HepG2 (cell line): ENCODE data around the gene TMEFF1. TPM values are rescaled to one million over a fixed set of nuclear protein-coding genes. Genes with fewer than 3 reads are reported as not detected.

ENCODE experiments used
- AHR ChIP-seq: IDR thresholded peaks from 2 replicates; pipeline ENCODE4 v1.6.1; 2018; ENCODE audit warnings: missing genetic modification reagents, missing compliant biosample characterization
- ATF7-NPFF ChIP-seq: sonication (generic); formaldehyde crosslinking; IDR thresholded peaks from 2 replicates; pipeline ENCODE4 v1.8.1; 2023; ENCODE audit warnings: mild to moderate bottlenecking, low read depth, missing genetic modification reagents, moderate library complexity
- ATM ChIP-seq: fragments of 450-650 bp; IDR thresholded peaks from 2 replicates; pipeline ENCODE4 v1.7.1; 2017; ENCODE audit warnings: mild to moderate bottlenecking, borderline replicate concordance
- CEBPB ChIP-seq: IDR thresholded peaks from 2 replicates; pipeline ENCODE4 v1.6.1; 2011; ENCODE audit warnings: low read depth, low read length, improper control_type of control experiment, borderline replicate concordance
- DNMT1 ChIP-seq: sonication (generic); formaldehyde crosslinking; IDR thresholded peaks from 2 replicates; pipeline ENCODE4 v1.5.1; 2020; ENCODE audit warnings: mild to moderate bottlenecking, missing genetic modification reagents
- EED ChIP-seq: sonication (generic); formaldehyde crosslinking; IDR thresholded peaks from 2 replicates; pipeline ENCODE4 v1.5.0; 2020; ENCODE audit warnings: mild to moderate bottlenecking, missing genetic modification reagents
- FOXC1 ChIP-seq: sonication (generic); formaldehyde crosslinking; IDR thresholded peaks from 2 replicates; pipeline ENCODE4 v1.8.0; 2022; ENCODE audit warnings: mild to moderate bottlenecking, missing genetic modification reagents, borderline replicate concordance
- GABPA ChIP-seq, 2 experiments: IDR thresholded peaks; 2 replicates each; pipeline ENCODE4 v1.6.1; 2011 to 2016; ENCODE audit warnings: low read depth in 2 of 2, low read length in 1 of 2, missing biosample characterization in 1 of 2, missing genetic modification characterization in 1 of 2
- GFI1 ChIP-seq: sonication (generic); formaldehyde crosslinking; IDR thresholded peaks from 2 replicates; pipeline ENCODE4 v1.5.0; 2020; ENCODE audit warnings: missing genetic modification reagents, mild to moderate bottlenecking, borderline replicate concordance
- GMEB1 ChIP-seq: sonication (generic); formaldehyde crosslinking; IDR thresholded peaks from 2 replicates; pipeline ENCODE4 v1.5.1; 2020; ENCODE audit warnings: missing genetic modification reagents, mild to moderate bottlenecking, borderline replicate concordance
- KDM3A ChIP-seq: IDR thresholded peaks from 2 replicates; pipeline ENCODE4 v1.6.1; 2018; ENCODE audit warnings: low read depth, missing compliant biosample characterization
- MBNL3 ChIP-seq: fragments of 250-450 bp; sonication (Bioruptor Pico); conservative IDR thresholded peaks from 2 replicates; pipeline ENCODE4 v1.8.0; 2022; ENCODE audit warnings: mild to moderate bottlenecking, inconsistent platforms
- RFXAP ChIP-seq: sonication (generic); formaldehyde crosslinking; IDR thresholded peaks from 2 replicates; pipeline ENCODE4 v1.4.0; 2020; ENCODE audit warnings: missing genetic modification reagents, borderline replicate concordance
- SMARCC2 ChIP-seq: fragments of 450-650 bp; IDR thresholded peaks from 2 replicates; pipeline ENCODE4 v1.6.1; 2017; ENCODE audit warnings: antibody characterized with exemption, mild to moderate bottlenecking
- SRY ChIP-seq: sonication (generic); formaldehyde crosslinking; IDR thresholded peaks from 2 replicates; pipeline ENCODE4 v1.8.0; 2022; ENCODE audit warnings: mild to moderate bottlenecking, missing genetic modification reagents
- ZBTB21 ChIP-seq: sonication (generic); formaldehyde crosslinking; IDR thresholded peaks from 2 replicates; pipeline ENCODE4 v1.4.0; 2020; ENCODE audit warnings: missing genetic modification reagents
- ZBTB34 ChIP-seq: sonication (generic); formaldehyde crosslinking; IDR thresholded peaks from 2 replicates; pipeline ENCODE4 v1.8.0; 2022; ENCODE audit warnings: mild to moderate bottlenecking, missing genetic modification reagents
- ZNF333 ChIP-seq: sonication (generic); formaldehyde crosslinking; IDR thresholded peaks from 2 replicates; pipeline ENCODE4 v1.4.0; 2020; ENCODE audit warnings: mild to moderate bottlenecking, missing genetic modification reagents, borderline replicate concordance
- polyA plus RNA-seq, 8 experiments: library from polyadenylated mRNA; depleted of rRNA in 3 of 8; stranded (reverse) in 7 of 8; unstranded in 1 of 8; fragments of >200 nt; fragmentation: Illumina TruSeq in 4 of 8; extraction: Trizol in 4 of 8; gene quantifications; 2 replicates each; pipeline versions ENCODE4 v1.2.1 to v1.2.3, GENCODE V29; 2011 to 2016; ENCODE audit warnings: low read depth in 4 of 8, missing spikeins in 1 of 8, mixed read lengths in 1 of 8; ENCODE audit not compliant: insufficient read depth in 1 of 8
- total RNA-seq, 5 experiments: library from RNA; depleted of rRNA; stranded (reverse); fragments of >200 nt; fragmentation: Illumina TruSeq; extraction: Trizol; gene quantifications; 2 replicates each; pipeline ENCODE4 v1.2.3, GENCODE V29; 2016; ENCODE audit warnings: low read depth in 1 of 5
- TF ChIP-seq, protein P1 (sequence below): sonication (generic); formaldehyde crosslinking; IDR thresholded peaks from 2 replicates; pipeline ENCODE4 v1.4.0; 2020; ENCODE audit warnings: missing genetic modification reagents

The TMEFF1 gene
- total and polyA plus RNA-seq, 2 of the 13 experiments (the other 11 are each of a cell fraction or from before 2014, with no cell fraction given), result 0.87 to 1.9 TPM

DNA sequence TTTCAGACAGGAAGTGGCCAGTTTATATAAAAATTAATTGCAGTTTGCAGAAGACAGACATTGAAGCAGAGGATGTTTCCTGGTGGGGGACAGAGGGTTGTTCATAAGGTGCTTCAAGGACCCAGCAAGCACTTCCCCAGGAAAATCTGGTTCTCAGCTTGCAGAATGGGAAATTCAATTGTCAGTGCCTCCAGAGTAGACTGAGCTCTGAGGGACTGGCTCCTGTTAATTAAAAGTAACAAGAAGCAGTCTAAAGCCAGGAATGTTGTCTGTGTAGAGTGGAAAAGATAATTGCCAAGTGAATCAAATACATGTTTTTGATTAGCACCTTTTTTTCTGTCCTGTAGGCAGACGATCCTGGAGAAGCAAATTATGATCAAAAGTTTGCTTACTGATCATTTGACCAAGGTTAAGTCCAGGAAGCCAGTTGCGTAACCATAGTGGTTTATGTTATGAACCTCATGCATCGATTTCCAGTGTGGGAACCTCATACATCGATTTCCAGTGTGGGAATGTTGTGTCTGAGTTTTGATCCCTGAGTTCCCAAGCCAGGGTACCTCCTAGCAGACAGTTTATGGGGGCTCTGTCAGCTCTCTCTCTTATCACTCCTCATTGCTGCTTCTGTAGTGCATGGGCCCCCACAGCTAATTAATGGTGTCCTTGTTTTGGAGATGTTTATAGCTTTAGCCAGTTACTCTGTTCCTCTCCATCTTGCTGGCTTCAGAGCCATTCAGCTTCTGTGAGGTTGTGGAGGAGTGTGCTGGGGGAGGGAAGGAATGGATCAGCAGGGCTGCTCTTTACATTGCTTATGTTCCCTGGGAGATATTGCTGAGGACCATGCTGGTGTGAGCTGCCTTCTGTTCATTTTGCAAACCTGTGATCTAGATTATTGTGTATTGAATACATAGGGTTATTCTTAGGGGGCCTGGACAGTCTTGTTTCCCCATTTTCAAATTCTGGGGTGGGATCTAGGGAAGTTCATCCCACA lies 28.9 kb upstream of the TMEFF1 start (continued):
- TF ChIP-seq MBNL3 (CRISPR knock-in tag) (no peak), EED (no peak), ATM (no peak), AHR (no peak), GMEB1 (no peak), ZBTB34 (CRISPR knock-in tag) (no peak), SMARCC2 (no peak), FOXC1 (CRISPR knock-in tag) (0 out of 2 replicates have a peak, but pooled peaks have one; percentile 30), DNMT1 (CRISPR knock-in tag) (no peak), GFI1 (CRISPR knock-in tag) (no peak), GABPA (IDR thresholded peaks at IDR 0.05; ENCODE audit: low read depth, low read length) (no peak), GABPA (CRISPR knock-in tag; IDR thresholded peaks at IDR 0.05; ENCODE audit: low read depth) (no peak), KDM3A (no peak), SRY (no peak), ATF7-NPFF (no peak), ZNF333 (CRISPR knock-in tag) (no peak), ZBTB21 (CRISPR knock-in tag) (no peak), CEBPB (peak; percentile 97), RFXAP (no peak)
- TF ChIP-seq, protein P1, sequence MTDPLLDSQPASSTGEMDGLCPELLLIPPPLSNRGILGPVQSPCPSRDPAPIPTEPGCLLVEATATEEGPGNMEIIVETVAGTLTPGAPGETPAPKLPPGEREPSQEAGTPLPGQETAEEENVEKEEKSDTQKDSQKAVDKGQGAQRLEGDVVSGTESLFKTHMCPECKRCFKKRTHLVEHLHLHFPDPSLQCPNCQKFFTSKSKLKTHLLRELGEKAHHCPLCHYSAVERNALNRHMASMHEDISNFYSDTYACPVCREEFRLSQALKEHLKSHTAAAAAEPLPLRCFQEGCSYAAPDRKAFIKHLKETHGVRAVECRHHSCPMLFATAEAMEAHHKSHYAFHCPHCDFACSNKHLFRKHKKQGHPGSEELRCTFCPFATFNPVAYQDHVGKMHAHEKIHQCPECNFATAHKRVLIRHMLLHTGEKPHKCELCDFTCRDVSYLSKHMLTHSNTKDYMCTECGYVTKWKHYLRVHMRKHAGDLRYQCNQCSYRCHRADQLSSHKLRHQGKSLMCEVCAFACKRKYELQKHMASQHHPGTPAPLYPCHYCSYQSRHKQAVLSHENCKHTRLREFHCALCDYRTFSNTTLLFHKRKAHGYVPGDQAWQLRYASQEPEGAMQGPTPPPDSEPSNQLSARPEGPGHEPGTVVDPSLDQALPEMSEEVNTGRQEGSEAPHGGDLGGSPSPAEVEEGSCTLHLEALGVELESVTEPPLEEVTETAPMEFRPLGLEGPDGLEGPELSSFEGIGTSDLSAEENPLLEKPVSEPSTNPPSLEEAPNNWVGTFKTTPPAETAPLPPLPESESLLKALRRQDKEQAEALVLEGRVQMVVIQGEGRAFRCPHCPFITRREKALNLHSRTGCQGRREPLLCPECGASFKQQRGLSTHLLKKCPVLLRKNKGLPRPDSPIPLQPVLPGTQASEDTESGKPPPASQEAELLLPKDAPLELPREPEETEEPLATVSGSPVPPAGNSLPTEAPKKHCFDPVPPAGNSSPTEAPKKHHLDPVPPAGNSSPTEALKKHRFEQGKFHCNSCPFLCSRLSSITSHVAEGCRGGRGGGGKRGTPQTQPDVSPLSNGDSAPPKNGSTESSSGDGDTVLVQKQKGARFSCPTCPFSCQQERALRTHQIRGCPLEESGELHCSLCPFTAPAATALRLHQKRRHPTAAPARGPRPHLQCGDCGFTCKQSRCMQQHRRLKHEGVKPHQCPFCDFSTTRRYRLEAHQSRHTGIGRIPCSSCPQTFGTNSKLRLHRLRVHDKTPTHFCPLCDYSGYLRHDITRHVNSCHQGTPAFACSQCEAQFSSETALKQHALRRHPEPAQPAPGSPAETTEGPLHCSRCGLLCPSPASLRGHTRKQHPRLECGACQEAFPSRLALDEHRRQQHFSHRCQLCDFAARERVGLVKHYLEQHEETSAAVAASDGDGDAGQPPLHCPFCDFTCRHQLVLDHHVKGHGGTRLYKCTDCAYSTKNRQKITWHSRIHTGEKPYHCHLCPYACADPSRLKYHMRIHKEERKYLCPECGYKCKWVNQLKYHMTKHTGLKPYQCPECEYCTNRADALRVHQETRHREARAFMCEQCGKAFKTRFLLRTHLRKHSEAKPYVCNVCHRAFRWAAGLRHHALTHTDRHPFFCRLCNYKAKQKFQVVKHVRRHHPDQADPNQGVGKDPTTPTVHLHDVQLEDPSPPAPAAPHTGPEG, result no peak
